NCI-H510A (cell line): ENCODE results near the gene MAP2K2.
A peak's percentile ranks its signal among the peaks of the same experiment; 100 is the strongest.

Experiments
- DNase-seq: peaks from one replicate; lab custom pipeline; 2025; lab: John Stamatoyannopoulos, UW

MAP2K2 gene

DNA sequence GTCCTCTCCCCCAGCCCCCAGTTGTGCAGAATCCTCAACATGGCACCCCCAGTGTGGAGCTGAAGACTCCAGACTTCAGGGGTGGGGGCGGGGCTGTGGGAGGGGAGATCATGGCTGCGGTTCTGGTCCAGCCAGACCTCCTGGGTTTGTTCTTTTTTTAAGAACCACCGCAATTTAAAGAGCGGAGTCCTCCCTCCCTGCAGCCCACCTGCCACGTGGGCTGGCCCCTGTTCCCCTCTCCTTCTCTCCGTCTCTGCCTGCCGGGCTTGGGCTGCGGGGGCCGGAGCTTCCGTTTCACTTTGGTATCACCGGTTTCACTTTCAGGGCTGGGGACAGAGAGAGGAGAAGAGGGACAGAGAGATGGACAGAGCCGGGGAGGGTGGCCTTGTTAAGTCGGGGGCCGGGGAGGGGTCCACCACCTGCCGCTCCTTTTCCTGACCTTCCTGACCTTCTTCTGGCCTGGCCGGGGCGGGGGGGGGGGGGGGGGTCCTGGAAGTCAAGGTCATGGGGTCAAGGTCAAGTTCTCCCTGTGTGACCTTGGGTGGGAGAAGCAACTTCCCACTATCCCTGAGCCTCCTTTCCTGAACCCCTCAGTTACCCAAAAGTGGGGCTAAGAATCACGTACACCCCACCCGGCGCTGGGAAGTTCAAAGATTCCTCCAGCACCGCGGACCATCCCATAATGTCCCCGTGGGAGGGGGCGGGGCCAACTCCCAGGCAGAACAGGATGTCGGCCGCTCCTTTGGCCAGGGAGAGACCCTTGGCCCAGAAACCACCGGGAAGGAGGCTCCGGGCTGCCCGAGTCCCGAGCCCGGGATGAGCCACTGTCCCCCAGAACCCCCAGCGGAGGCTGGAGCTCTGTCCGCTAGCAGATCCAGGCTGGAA is 45.9 kb downstream of the MAP2K2 start:
- no peak for DNase-seq

DNA sequence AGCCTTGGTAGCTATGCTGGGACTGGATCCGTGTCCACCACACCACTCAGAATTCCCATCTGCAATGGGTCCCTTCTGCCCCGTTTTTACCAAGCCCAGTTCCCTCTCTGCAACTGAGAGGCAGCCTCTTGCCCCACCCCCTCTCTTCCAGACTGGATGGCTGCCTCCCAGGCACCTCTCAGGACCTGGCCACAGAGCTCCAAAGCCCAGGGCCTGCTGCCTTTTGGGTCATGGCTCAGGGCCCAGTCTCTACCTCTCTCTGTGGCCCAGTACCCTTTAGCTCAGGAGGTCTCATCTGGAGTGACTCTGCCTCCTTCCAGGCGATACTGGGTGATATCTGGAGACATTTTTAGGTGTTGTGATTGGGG is 46.9 kb downstream of the MAP2K2 start:
- DNase-seq: no peak

DNA sequence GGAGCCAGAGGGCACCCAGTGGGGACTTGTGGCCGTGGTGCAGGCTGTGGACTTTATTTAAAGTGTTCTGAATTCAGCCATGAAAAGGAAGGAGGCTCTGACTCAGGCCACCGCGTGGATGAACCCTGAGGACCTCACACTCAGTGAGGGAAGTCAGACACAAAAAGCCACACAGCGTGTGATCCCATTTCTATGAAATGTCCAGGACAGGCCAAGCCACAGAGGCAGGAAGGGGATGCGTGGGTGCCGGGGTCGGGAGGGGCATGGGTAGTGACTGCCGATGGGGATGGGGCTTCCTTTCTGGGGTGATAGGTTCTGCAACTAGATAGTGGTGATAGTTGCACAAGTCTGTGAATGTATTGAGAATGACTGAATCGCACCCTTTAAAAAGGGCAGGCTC is 48.5 kb downstream of the MAP2K2 start:
- no peak for DNase-seq

DNA sequence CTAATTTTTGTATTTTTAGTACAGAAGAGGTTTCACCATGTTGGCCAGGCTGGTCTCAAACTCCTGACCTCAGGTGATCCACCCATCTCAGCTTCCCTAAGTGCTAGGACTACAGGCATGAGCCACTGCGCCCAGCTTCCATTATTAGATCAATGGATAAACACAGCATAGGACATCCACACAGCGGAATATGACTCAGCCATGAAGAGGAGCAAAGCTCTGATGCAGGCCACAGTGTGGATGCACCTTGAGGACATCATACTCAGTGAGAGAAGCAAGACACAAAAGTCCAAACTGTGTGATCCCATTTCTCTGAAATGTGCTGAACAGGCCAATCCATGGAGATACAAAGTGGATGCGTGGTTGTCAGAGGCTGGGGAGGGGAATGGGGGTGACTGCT is 52.3 kb downstream of the MAP2K2 start:
- no peak for DNase-seq

DNA sequence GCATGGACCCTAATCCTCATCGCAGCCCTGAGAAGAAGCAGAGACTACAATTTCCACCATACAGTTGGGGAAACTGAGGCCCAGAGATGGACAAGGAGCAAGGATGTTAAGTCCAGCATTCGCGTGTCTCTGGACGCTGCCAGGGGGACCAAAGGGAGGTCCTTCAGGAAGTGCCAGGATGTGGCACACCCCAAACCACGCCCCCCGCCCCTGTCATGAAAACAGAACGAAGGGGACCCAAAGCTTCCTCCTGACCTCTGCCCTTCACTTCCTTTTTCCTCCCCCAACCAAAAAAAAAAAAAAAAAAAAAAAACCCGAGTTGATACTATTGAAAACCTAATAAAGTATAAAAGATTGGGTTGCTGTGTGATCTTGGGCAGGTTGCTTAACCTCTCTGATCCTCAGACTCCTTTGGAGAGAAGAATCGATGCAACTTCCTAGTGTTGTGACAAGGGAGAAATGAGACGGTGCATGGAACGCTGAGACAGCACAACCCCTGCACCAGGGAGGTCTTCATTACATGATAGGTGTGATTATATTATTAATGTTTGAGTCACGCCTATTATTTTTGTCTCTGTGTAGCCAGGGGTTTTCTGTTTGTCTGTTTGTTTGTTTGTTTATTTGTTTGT is 54.5 kb downstream of the MAP2K2 start:
- DNase-seq: no peak

DNA sequence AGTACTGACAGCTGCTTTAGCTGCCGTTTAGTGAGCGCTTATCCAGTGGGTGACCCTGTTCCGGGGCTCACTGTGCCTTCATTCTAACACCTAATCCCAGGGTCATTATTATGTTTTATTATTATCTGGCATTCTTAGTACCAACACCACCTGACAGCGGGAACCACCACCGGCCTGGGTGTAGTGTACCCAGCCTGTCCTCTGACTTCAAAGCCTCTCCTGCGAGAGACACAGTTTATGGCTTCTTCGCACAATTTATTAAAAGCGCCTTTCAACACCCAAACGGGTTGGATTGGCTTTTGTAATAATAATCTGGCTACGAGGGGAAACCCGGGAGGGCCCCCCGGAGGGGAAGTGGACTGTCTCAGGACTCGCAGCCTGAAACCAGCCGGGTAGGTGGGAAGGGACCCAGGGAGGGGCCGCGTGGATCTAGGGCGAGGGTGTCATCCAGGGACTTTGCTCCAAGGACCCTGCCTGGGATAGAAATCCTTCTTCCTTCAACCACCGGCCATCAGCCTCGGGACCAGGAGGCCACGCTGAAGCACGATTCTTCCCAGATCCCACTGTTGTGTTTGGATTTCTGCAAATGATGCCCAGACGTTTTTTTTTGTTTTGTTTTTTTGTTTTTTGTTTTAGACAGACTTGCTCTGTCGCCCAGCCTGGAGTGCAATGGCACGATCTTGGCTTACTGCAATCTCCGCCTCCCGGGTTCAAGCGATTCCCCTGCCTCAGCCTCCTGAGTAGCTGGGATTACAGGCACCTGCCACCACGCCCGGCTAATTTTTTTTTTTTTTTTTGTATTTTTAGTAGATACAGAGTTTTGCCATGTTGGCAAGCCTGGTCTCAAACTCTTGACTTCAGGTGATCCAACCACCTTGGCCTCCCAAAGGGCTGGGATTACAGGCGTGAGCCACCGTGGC is 55.6 kb downstream of the MAP2K2 start:
- no peak for DNase-seq

DNA sequence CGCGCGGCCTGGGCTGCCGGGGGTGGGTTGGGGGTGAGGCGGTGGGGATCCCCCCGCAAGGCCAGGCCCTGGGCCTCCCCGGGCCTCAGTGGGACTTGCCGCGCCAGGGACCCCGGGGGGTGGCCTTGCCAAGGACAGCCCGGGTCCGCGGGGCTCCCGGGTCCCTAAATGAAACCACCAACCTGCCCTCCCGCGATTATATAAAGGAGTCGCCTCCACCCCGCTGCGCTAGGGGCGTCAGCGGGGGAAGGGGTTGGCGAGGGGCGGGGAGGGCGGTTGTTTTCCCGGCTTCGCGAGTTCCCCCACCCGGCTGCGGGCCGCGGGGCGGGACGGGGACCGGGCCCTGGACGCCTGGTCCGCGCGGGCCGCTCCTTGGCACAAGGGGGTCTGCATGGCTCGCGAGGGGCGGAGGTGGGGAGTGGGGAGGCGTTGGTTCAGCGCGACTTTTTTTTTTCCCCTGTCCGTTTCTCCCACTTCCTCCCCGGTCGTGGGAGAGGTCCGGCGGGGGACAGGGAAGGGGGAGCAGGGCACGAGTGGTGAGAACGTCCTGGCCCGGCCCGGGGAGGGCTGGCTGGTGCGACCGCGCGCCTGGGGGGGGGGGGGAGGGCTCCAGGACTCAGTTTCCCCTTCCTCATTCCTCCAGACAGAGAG is 56.4 kb downstream of the MAP2K2 start:
- DNase-seq: no peak

DNA sequence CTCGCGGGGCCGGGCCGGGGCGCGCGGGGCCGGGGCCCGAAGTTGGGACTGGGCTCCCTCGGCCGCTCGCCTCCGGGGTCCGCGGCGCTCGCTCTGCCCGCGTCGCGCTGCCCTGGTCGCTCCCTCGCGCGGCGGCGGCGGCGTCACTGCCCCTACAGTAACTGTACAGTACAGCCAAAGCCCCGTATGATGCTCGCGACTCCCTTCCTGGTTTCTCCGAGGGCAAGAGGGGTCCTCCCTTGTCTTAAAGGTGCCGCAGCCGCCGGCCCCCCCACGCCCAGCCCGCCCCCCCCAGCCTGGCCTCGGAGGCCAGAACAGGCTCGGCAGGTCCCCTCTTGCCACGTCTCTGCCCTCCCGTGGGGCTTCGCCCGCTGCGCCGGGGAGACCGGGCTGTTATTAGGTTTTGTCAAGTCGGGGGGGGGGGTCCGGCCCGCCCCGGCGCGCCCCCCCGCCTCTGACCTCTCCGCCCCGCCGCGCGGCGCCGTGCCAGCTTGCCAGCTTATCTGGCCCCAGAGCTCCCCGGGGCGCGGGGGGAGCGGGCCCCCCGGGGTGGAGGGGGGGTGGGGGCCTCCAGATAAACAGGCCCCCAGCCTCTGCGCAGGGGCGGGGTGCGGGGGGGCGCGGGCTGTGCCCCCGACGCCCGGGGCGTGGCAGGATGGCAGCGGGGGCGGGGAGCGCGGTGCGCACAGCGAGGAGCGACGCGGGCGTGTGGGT is 57.1 kb downstream of the MAP2K2 start, which contains the start of gene ZBTB7A:
Gene ZBTB7A, minus strand, starts transcription at position 218 of the 714 bp plus-strand sequence. CDS start 11,667 bp downstream, outside the sequence.
- peak; percentile 65 for DNase-seq

DNA sequence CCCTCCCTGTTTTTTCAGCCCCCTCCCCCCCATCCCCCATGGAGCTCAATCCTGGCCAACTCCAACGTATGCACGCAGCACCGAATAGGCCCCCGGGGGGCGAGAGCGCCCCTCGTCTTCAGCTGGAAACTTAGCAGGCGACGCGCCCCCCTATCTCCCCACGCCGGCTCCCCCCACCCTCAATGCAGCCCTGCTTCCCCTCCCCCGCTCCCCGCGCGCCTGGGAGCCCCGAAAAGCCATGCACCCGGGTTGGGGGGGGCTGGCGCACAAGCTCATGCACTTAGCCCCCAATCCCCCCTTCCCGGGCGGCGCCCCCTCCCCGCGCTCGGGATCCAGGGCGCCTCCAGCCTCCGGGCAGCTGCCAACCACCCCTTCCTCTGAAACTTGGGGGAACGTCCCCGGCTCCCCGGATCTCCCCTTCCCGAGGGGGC is 57.7 kb downstream of the MAP2K2 start:
- DNase-seq: no peak

DNA sequence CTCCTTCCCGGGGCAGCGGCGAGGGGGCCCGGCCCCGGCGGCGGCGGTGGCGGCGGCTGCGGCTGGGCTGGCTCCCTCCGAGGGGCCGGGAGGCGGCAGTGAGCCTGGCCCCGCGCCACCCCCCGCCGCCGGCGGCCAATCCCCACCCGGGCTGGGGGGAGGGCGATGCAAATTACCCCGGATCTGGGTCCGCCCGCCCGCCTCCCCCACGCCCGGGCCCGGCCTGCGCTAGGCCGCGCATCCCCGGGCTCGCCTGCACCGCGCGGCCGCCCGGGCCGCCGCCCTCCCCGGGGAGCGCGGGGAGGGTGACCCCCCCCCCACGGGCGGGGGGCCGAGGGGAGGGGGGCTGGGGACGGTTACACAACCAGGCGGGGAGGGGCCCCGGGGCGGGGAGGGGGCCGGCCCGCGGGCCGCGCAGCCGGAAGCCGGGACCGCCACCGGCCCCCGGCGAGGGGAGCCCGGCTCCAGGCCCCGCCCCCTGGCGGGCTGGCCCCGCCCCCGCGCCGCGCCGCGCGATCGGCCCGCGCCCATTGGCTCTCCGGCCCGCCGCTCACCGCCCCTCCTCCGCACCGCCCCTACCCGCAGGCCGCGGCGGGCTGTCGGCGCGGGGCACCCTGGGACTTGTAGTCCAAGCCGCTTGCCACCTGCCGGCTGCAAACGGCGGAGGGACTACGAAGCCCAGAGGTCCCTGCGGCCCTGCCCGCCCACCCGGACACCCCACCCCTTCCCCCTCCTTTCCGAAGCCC is 58.3 kb downstream of the MAP2K2 start:
- peak; percentile 97 for DNase-seq

DNA sequence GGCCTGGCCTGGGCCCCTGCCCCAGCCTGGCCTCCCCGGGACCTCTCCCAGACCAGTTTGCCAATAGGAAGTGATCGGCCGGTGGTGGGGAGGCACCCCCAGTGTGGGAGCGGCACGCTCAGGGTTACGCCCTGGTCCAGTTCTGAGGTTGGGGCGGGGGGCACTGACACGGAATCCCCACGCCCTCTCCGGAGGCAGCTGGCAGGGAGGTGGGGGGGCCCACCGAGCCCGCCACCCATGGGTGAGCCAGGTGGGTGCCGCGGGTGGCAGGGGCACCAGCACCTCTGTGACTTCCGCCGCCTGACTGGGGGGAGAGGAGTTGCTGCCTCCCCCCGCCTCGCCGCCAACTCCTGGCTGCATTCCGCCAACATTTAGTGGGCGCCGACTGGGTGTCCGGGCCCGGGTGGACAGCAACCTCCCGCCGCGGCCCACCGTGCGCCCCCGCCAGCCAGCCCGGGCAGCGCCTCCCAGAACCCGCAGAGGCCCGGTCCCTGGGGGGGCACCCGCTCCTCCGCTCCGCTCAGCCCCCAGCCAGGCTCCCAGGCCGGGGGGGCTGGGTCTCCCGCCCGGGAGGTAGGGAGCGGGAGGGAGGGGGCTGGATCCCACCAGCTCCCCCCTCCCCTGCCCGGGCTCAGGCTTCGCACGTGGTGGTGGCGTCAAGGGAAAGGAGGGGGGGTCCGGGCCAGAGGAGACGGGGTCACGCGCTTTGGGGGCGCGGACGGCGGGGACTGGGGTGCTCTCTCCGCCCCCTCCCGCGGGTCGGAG is 59.2 kb downstream of the MAP2K2 start:
- no peak for DNase-seq

DNA sequence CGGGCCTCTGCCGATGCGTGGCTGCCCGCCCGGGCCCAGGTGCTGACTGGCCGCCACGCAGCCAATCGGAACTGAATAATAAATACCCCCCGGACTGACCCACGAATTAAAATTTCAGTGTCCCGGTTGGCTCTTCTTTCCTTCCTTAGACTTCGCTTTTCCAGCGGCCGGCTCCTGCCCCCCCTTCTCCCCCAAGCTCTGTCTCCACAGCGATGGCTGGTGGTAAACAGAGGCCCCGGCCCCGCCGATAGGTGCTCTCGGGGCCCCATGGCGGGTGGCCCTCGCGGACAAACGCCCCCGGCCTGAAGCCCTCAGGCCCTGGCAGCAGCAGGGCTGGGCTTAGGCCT is 59.8 kb downstream of the MAP2K2 start:
- DNase-seq: no peak

DNA sequence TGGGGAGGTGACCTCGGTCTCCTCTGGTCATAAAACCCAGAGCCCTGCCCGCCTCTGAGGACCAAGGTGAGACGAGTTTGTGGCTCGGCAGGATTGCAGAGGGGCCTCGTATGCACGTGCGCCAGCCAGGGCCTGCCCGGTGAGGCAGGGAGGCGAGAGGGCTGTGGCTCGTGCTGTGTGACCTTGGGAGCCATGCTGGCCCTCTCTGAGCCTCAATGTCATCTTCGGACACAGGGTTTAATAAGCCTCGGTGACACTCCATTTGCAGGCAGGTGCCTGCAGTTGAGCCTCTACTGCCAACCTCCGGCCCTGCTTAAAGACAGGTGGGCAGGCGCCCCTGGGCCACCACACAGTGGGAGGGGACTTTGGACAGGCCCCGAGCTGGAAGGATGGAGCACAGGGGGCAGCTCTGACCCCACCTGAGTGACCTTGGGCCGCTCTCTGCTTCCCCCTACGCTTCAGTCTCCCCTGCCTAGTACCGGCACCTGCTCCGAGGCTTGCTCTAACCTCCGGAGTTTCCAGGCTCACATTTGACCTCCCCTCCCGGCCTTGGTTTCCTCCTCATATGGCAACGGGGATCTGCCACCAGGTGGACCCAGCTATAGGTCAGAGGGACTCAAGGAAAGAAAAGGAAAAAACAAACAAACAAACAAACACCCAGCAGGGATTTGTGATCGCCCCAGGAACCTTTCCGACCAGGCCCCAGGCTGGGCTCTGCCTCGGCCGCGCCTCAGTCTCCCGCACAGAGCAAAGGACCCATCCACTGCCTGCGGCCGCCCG is 60.4 kb downstream of the MAP2K2 start:
- no peak for DNase-seq

DNA sequence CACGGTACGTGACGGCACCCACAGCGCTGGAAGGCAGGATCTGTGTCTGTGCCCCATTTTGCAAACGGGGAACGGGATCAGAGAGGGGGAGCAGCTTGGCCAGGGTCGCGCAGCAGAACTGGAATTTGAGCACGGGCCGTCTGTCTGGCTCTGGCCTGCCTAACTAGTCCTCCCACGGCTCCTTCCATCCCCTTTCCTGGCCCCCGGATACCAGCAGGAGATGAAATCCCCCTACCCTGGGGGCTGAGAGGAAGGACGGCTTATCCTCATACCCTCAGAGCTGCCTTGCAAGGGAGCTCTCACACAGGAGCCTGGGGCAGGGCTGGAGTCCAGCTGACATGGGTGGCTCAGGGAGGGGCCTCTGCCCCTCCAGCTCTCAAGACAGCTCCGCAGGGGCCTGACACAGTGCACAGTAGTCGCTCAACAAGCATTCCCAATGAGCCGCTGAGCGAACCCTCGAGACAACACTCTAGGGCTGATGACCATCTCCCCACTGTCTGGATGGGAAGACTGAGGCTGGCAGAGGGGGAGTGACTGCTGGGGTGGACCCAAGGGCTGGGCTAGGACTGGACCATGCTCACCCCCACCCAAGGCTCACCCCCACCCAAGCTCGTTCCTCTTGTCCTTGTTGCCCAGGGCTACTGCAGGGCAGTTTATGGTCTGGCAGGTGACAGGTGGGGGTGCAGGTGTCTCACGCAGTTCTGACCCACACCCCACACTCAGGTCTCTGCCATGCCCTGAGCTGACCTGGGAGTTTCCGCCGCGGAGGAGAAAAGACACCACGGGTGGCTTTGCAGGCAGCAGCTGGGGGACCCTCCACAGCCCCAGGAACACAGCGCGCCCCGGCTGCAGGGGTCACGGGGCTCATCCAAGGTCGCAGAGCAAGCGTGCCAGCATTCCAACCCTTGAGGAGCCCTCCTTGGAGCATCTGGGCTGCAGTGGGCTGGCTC is 61.2 kb downstream of the MAP2K2 start:
- DNase-seq: no peak

DNA sequence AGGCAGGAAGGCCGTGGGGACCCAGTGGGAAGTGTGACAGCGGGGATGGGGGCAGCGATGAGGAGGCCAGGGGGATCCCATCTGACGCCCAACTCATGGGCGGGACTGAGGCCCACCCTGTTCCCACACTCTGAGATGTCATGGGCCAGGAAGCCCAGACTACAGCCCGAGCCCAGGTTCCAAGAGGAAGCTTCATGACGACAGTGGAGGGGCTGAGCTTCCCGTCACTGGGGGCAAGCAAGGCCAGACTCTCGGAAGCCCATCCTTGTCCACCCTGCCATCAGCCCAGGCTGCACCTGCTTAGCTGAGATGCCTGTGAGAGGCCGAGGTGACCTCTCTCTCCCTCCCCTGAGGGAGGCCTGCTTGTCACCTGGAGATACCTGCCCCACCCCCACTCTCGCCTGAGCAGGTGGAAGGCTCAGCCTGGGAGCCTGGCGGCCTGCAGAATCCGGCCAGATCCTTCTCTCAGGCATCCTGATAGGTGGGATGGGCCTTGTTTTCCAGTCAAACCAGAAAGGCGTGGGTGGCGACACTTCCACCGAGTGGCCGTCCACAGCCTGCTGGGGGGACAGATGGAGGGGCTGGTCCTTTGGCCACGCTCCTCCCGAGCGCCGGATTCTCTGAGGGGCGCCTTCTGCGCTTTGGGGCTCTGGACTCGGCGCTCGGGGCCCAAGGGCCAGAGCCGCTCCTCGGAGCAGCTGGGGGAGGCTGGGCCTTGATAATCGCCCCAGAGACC is 62.1 kb downstream of the MAP2K2 start:
- peak; percentile 97 for DNase-seq

DNA sequence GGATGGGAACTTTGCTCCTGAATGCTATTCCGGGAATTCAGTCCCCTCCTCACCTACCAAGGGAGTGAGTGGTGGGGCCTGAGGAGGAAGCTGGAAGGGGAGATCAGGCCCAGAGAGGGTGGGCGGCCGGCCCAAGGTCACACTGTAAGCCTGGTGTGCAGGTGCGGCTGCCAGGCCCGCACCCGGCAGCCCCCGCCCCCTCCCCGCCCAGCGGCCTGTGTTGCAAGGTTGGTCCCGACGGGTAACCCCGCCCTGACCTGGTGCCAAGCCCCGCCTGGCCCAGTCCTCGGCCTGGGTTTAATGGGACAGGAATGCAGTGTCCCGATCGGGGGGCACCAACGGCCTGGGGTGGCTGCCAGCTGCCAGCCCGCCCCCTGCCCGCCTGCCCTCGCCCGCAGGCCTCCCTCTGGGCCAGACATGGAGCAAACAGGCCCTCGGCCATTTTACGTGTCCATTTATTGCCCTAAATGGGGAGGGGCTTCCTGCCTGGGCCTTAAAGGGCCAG is 62.7 kb downstream of the MAP2K2 start:
- DNase-seq: no peak

DNA sequence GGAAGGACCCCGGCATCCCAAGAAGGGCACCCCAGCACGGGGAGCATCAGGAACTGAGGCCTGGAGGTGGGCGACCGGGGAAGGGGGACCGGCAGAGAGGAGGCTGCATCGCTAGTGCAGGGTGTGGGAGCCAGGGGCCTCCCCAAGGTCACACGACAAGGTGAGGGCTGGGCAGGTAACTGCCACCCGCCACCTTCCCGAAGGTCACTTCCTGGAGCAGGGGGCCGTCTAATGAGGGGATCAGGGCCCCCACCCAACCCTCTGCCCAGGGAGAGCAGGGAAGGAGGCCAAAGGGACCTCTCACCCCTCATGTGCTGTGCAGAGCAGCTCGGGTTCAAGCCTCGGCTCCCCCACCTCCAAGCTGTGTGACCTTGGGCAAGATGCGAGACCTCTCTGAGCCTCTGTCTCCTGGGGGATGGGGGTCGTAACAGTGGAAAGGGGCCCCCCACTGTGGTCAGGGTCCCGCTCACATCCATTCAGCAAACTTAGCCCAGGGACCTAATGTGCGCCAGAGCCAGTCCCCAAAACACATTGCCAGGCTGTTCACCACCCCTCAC is 63.2 kb downstream of the MAP2K2 start:
- no peak for DNase-seq
